Effector memory CD4-positive, alpha-beta T cell (primary cell): ENCODE data around the gene DET1.
"Not testable (repeated sequence)": the region's sequence is repeated elsewhere in the genome, so short reads cannot be mapped to it uniquely, and the experiment has no call there.

Source experiments
- DNase-seq, 3 donors: peaks; one replicate each; pipeline ENCODE4 v3.0.0-alpha.2; 2020
- H3K27ac ChIP-seq: 2 replicates; pipeline ENCODE4 v1.7.0; 2013; ENCODE audit warnings: mild to moderate bottlenecking, low read length, moderate library complexity; ENCODE audit not compliant: insufficient read depth, poor library complexity, severe bottlenecking
- H3K27me3 ChIP-seq: replicated peaks from 2 replicates; pipeline ENCODE4 v1.7.0; 2013; ENCODE audit warnings: mild to moderate bottlenecking, low read length; ENCODE audit not compliant: insufficient read depth, control insufficient read depth, poor library complexity, severe bottlenecking
- H3K36me3 ChIP-seq: 2 replicates; pipeline ENCODE4 v1.7.0; 2013; ENCODE audit warnings: mild to moderate bottlenecking, low read length, moderate library complexity; ENCODE audit not compliant: control insufficient read depth, insufficient read depth
- H3K4me1 ChIP-seq: 2 replicates; pipeline ENCODE4 v1.7.0; 2013; ENCODE audit warnings: low read length, mild to moderate bottlenecking; ENCODE audit not compliant: control insufficient read depth, insufficient read depth, poor library complexity, severe bottlenecking
- H3K4me3 ChIP-seq: 2 replicates; pipeline ENCODE4 v1.7.0; 2013; ENCODE audit warnings: low read length, low read depth, mild to moderate bottlenecking; ENCODE audit not compliant: insufficient read depth, poor library complexity, severe bottlenecking
- H3K9me3 ChIP-seq: 2 replicates; pipeline ENCODE4 v1.7.0; 2013; ENCODE audit warnings: mild to moderate bottlenecking, low read length, moderate library complexity; ENCODE audit not compliant: control insufficient read depth

The DET1 gene

DNA sequence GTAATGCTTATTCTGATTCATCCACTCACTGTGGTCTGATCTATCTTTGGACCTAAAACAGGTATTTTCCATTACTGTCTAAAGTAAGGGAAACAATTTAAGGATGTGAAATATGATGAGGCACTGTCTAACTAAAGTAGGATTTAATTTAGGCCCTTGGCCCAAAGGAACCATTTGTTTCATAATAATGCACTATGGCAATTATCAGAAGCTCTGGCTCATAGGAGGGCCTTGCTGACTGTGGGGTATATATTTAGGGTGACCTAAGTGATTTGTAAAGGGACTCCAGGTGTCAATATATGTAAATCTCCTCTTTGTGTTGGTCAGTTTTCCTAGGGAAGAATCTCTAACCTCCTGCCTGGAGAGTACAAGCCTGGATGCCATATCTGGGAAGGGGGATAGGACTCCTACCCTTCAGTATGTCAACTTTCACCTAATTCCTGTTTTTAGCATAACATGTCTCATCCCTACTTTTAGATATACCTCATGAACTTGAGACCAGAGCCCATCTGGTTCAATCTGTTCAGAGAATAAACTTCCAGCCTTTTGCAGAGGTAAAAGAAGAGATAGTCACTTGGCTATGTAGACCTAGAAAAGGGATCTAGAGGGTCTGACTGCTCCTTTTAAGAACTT lies 20.1 kb downstream of the DET1 start:
- peaks cover 22% of the 10 kb centered on the region for H3K36me3 ChIP-seq
- no peak overlapping the region for H3K4me3 ChIP-seq
- H3K27me3 ChIP-seq, result no peaks in the 10 kb centered on the region

GRCh38 chr15:88525418-88525817 lies 21.1 kb downstream of the DET1 start:
- no peak for DNase-seq
- Histone ChIP-seq H3K4me3 (no peak overlapping the region), H3K9me3 (no peaks in the 10 kb centered on the region), H3K27ac (no peak overlapping the region), H3K4me1 (no peaks in the 10 kb centered on the region), H3K36me3 (peaks cover 12% of the 10 kb centered on the region), H3K27me3 (no peaks in the 10 kb centered on the region)

More for the DNA sequence above, 20.1 kb downstream of the DET1 start:
- H3K27ac ChIP-seq, result no peak overlapping the region
- H3K9me3 ChIP-seq, result no peaks in the 10 kb centered on the region
- DNase-seq, result no peak
- no peaks in the 10 kb centered on the region for H3K4me1 ChIP-seq

DNA sequence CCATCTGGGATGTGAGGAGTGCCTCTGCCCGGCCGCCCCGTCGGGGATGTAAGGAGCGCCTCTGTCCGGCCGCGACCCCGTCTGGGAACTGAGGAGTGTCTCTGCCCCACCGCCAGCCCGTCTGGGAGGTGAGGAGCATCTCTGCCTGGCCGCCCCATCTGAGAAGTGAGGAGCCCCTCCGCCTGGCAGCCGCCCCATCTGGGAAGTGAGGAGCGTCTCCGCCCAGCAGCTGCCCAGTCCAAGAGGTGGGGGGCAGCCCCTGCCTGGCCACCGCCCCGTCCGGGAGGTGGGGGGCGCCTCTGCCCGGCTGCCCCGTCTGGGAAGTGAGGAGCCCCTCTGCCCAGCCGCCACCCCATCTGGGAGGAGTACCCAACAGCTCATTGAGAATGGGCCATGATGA lies 22.4 kb downstream of the DET1 start:
- H3K4me1 ChIP-seq, DNase-seq, H3K27me3 ChIP-seq, H3K36me3 ChIP-seq, H3K9me3 ChIP-seq, H3K4me3 ChIP-seq, H3K27ac ChIP-seq: not testable (repeated sequence)

- Histone ChIP-seq H3K36me3 (peaks cover 3% of the 10 kb centered on the region), H3K27ac (no peak overlapping the region), H3K4me3 (no peak overlapping the region), H3K9me3 (no peaks in the 10 kb centered on the region), H3K4me1 (no peaks in the 10 kb centered on the region), H3K27me3 (no peaks in the 10 kb centered on the region)
- no peak for DNase-seq
Measured at GRCh38 chr15:88518903-88519302, 27.6 kb downstream of the DET1 start.

DNA sequence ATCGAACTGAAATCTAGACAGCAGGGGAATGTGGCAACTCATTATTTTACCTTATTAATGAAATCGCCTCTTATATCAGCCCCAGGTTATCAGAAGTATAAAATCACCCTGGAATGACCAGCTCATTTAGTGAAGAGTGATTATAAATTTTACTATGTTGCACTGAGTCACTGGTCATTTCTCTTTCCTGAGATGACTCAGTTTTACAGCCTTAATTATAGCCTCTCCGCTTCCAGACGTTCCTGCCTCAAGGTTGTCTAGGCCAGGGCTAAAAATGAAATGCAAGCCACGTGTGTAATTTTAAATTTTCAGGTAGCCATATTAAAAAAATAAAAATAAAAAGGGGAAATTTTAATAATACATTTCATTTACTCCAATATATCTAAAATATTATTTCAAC lies 33.3 kb downstream of the DET1 start:
- no peaks in the 10 kb centered on the region for H3K27me3 ChIP-seq
- peaks cover 19% of the 10 kb centered on the region for H3K36me3 ChIP-seq
- no peak overlapping the region for H3K4me3 ChIP-seq
- no peaks in the 10 kb centered on the region for H3K4me1 ChIP-seq
- no peak overlapping the region for H3K27ac ChIP-seq
- no peak for DNase-seq
- H3K9me3 ChIP-seq, result no peaks in the 10 kb centered on the region

- no peak for DNase-seq
- H3K4me1 ChIP-seq, result no peaks in the 10 kb centered on the region
- H3K27me3 ChIP-seq, result no peaks in the 10 kb centered on the region
- no peak overlapping the region for H3K27ac ChIP-seq
- peaks cover 21% of the 10 kb centered on the region for H3K36me3 ChIP-seq
- H3K4me3 ChIP-seq, result no peak overlapping the region
- H3K9me3 ChIP-seq, result no peaks in the 10 kb centered on the region
Measured at GRCh38 chr15:88512601-88513000, 33.9 kb downstream of the DET1 start.

GRCh38 chr15:88512078-88512477 lies 34.4 kb downstream of the DET1 start:
- Histone ChIP-seq H3K27ac (no peak overlapping the region), H3K4me3 (no peak overlapping the region)
- no peak for DNase-seq

GRCh38 chr15:88511161-88511560 lies 35.3 kb downstream of the DET1 start:
- Histone ChIP-seq H3K4me3 (no peak overlapping the region), H3K4me1 (no peaks in the 10 kb centered on the region), H3K36me3 (peaks cover 24% of the 10 kb centered on the region), H3K27me3 (no peaks in the 10 kb centered on the region), H3K27ac (no peak overlapping the region), H3K9me3 (no peaks in the 10 kb centered on the region)
- no peak for DNase-seq

More at GRCh38 chr15:88512078-88512477, 34.4 kb downstream of the DET1 start:
- Histone ChIP-seq H3K9me3 (no peaks in the 10 kb centered on the region), H3K27me3 (no peaks in the 10 kb centered on the region), H3K4me1 (no peaks in the 10 kb centered on the region), H3K36me3 (peaks cover 24% of the 10 kb centered on the region)

DNA sequence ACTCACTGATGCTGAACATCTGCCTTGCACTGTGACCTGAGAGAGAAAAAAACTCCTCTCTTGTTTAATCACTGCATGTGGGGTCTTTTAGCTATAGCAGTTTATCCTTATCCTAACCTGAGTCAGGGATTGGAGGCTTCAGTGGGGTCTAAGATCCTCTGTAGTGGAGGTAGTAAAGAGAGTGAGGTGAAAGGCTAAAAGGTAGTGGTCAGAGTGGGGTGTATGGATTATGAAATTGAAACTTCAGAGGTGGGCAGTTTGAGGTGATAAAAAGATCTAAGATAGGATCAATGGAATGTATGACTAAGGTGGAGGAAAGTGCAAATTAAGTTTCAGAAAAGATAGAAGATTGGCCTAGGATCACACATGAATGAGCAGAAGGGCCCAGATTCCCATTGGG lies 36.5 kb downstream of the DET1 start:
- no peak overlapping the region for H3K4me3 ChIP-seq
- no peak overlapping the region for H3K27ac ChIP-seq
- no peak for DNase-seq
- no peaks in the 10 kb centered on the region for H3K4me1 ChIP-seq
- H3K9me3 ChIP-seq, result no peaks in the 10 kb centered on the region
- peaks cover 23% of the 10 kb centered on the region for H3K36me3 ChIP-seq
- H3K27me3 ChIP-seq, result no peaks in the 10 kb centered on the region

GRCh38 chr15:88509321-88509720 lies 37.2 kb downstream of the DET1 start:
- Histone ChIP-seq H3K4me3 (no peak overlapping the region), H3K4me1 (no peaks in the 10 kb centered on the region), H3K36me3 (peaks cover 21% of the 10 kb centered on the region), H3K27ac (no peak overlapping the region), H3K27me3 (no peaks in the 10 kb centered on the region), H3K9me3 (no peaks in the 10 kb centered on the region)
- no peak for DNase-seq
